Neural cell (in vitro differentiated cells): ENCODE results near the gene BPIFB6. TPM values are rescaled to one million over a fixed set of nuclear protein-coding genes. Genes with fewer than 3 reads are reported as not detected.

Experiments
- H2AFZ ChIP-seq: fragments of 200-600, 300-800 bp; sonication (generic), shearing (Covaris generic); 2 replicates; pipeline ENCODE4 v1.6.0; 2014; ENCODE audit warnings: low read depth, mild to moderate bottlenecking, antibody characterized with exemption, low read length, moderate library complexity
- H3F3A ChIP-seq: fragments of 200-600 bp; shearing (Covaris generic); 2 replicates; pipeline ENCODE4 v1.6.1; 2016; ENCODE audit warnings: mild to moderate bottlenecking, moderate library complexity, mixed read lengths, antibody characterized with exemption, low read length; ENCODE audit not compliant: insufficient read depth, poor library complexity, severe bottlenecking
- H3K27ac ChIP-seq: fragments of 200-600, 300-800 bp; sonication (generic), shearing (Covaris generic); 2 replicates; pipeline ENCODE4 v1.5.1; 2014; ENCODE audit warnings: mild to moderate bottlenecking, low read length, moderate library complexity
- H3K27me3 ChIP-seq: fragments of 300-800, 200-600 bp; sonication (generic), shearing (Covaris generic); 2 replicates; pipeline ENCODE4 v1.6.0; 2014; ENCODE audit warnings: mild to moderate bottlenecking, low read depth, low read length, moderate library complexity; ENCODE audit not compliant: insufficient read depth
- H3K36me3 ChIP-seq: fragments of 300-800, 200-600 bp; sonication (generic), shearing (Covaris generic); 2 replicates; pipeline ENCODE4 v1.5.1; 2014; ENCODE audit warnings: mild to moderate bottlenecking, antibody characterized with exemption, low read length, moderate library complexity; ENCODE audit not compliant: insufficient read depth
- H3K4me2 ChIP-seq: fragments of 300-800, 200-600 bp; sonication (generic), shearing (Covaris generic); 2 replicates; pipeline ENCODE4 v1.6.0; 2014; ENCODE audit warnings: mild to moderate bottlenecking, low read length
- H3K4me3 ChIP-seq: fragments of 300-800, 200-600 bp; sonication (generic), shearing (Covaris generic); 2 replicates; pipeline ENCODE4 v1.5.1; 2014; ENCODE audit warnings: mild to moderate bottlenecking, low read length, moderate library complexity
- H3K79me2 ChIP-seq: fragments of 200-600 bp; shearing (Covaris generic); replicated peaks from 2 replicates; pipeline ENCODE4 v1.6.0; 2014; ENCODE audit warnings: mild to moderate bottlenecking, low read length, moderate library complexity; ENCODE audit not compliant: insufficient read depth
- H3K9ac ChIP-seq: fragments of 300-800, 200-600 bp; sonication (generic), shearing (Covaris generic); 2 replicates; pipeline ENCODE4 v1.6.1; 2016; ENCODE audit warnings: mild to moderate bottlenecking, low read length, mixed read lengths
- H3K9me2 ChIP-seq: fragments of 200-600 bp; shearing (Covaris generic); 2 replicates; pipeline ENCODE4 v1.6.1; 2016; ENCODE audit warnings: mild to moderate bottlenecking, low read length, mixed read lengths; ENCODE audit not compliant: insufficient read depth
- H3K9me3 ChIP-seq: fragments of 200-600, 300-800 bp; sonication (generic), shearing (Covaris generic); 2 replicates; pipeline ENCODE4 v1.6.1; 2016; ENCODE audit warnings: mild to moderate bottlenecking, mixed run types, low read length, moderate library complexity, mixed read lengths
- H4K20me1 ChIP-seq: fragments of 200-600 bp; shearing (Covaris generic); 2 replicates; pipeline ENCODE4 v1.6.1; 2016; ENCODE audit warnings: mild to moderate bottlenecking, mixed run types; ENCODE audit not compliant: insufficient read depth
- EP300 ChIP-seq: fragments of 450-650 bp; conservative IDR thresholded peaks from 2 replicates; pipeline ENCODE4 v1.6.1; 2014; ENCODE audit warnings: antibody characterized with exemption, mild to moderate bottlenecking, moderate library complexity; ENCODE audit not compliant: poor library complexity, severe bottlenecking
- EZH2 ChIP-seq: fragments of 200-600, 300-800 bp; shearing (Covaris generic), sonication (generic); IDR thresholded peaks from 2 replicates; pipeline ENCODE4 v1.6.1; 2014; ENCODE audit warnings: antibody characterized with exemption, low read length, borderline replicate concordance, mild to moderate bottlenecking; ENCODE audit not compliant: insufficient read depth, poor library complexity, severe bottlenecking
- MXI1 ChIP-seq: fragments of 450-650 bp; conservative IDR thresholded peaks from 2 replicates; pipeline ENCODE4 v1.6.1; 2014; ENCODE audit warnings: antibody characterized with exemption, mild to moderate bottlenecking; ENCODE audit not compliant: poor library complexity, severe bottlenecking
- POLR2AphosphoS5 ChIP-seq: IDR thresholded peaks from 2 replicates; pipeline ENCODE4 v1.6.1; 2012
- RAD21 ChIP-seq: fragments of 450-650 bp; conservative IDR thresholded peaks from 2 replicates; pipeline ENCODE4 v1.6.1; 2014; ENCODE audit warnings: antibody characterized with exemption, mild to moderate bottlenecking, moderate library complexity
- SMC3 ChIP-seq: fragments of 450-650 bp; conservative IDR thresholded peaks from 2 replicates; pipeline ENCODE4 v1.6.1; 2014; ENCODE audit warnings: antibody characterized with exemption, mild to moderate bottlenecking, moderate library complexity; ENCODE audit not compliant: poor library complexity
- TAF1 ChIP-seq: IDR thresholded peaks from 2 replicates; pipeline ENCODE4 v1.6.1; 2012; ENCODE audit warnings: low read depth
- polyA plus RNA-seq: library from polyadenylated mRNA; depleted of rRNA; stranded (reverse); fragments of >200 nt; gene quantifications from 2 replicates; pipeline ENCODE4 v1.2.3, GENCODE V29; 2014
- TF ChIP-seq, protein P1 (sequence below): IDR thresholded peaks from 2 replicates; pipeline ENCODE4 v1.6.1; 2012; ENCODE audit warnings: borderline replicate concordance
- TF ChIP-seq, protein P2 (sequence below): fragments of 450-650 bp; IDR thresholded peaks from 2 replicates; pipeline ENCODE4 v1.5.1; 2014; ENCODE audit warnings: antibody characterized with exemption, mild to moderate bottlenecking, moderate library complexity; ENCODE audit not compliant: poor library complexity, severe bottlenecking

BPIFB6 gene
- polyA plus RNA-seq, 1 donor from 2014 or later = not detected

DNA sequence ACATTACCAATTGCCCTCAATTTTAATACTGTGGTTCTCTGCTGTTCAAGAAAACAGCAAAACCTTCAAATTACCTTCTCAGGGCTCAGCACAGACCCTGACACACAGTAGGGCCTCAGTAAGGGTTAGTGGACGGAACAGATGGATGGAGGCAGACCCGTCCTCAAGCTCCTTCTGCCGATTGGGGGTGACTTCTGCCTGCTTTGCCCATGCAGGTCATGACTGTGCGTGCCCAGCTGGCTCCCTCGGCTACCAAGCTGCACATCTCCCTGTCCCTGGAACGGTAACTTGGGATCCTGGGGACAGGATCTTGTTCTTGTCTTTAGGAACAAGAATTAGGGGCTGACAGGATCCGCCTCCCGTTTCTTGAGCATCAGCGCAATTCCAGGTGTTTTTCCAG is 38.2 kb downstream of the BPIFB6 start:
- Histone ChIP-seq H3K36me3 (no peaks in the 10 kb centered on the region), H2AFZ (no peak overlapping the region), H3K4me3 (no peak overlapping the region), H3K79me2 (no peaks in the 10 kb centered on the region), H3K9me2 (no peaks in the 10 kb centered on the region), H3K27ac (no peak overlapping the region), H3F3A (no peaks in the 10 kb centered on the region), H3K27me3 (no peaks in the 10 kb centered on the region), H3K9ac (no peak overlapping the region), H3K4me2 (no peak overlapping the region), H4K20me1 (no peaks in the 10 kb centered on the region), H3K9me3 (no peaks in the 10 kb centered on the region)
- TF ChIP-seq TAF1 = no peak
- no peak for TF ChIP-seq RAD21
- TF ChIP-seq, protein P1, sequence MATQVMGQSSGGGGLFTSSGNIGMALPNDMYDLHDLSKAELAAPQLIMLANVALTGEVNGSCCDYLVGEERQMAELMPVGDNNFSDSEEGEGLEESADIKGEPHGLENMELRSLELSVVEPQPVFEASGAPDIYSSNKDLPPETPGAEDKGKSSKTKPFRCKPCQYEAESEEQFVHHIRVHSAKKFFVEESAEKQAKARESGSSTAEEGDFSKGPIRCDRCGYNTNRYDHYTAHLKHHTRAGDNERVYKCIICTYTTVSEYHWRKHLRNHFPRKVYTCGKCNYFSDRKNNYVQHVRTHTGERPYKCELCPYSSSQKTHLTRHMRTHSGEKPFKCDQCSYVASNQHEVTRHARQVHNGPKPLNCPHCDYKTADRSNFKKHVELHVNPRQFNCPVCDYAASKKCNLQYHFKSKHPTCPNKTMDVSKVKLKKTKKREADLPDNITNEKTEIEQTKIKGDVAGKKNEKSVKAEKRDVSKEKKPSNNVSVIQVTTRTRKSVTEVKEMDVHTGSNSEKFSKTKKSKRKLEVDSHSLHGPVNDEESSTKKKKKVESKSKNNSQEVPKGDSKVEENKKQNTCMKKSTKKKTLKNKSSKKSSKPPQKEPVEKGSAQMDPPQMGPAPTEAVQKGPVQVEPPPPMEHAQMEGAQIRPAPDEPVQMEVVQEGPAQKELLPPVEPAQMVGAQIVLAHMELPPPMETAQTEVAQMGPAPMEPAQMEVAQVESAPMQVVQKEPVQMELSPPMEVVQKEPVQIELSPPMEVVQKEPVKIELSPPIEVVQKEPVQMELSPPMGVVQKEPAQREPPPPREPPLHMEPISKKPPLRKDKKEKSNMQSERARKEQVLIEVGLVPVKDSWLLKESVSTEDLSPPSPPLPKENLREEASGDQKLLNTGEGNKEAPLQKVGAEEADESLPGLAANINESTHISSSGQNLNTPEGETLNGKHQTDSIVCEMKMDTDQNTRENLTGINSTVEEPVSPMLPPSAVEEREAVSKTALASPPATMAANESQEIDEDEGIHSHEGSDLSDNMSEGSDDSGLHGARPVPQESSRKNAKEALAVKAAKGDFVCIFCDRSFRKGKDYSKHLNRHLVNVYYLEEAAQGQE = no peak
- no peak for TF ChIP-seq EP300
- no peak for TF ChIP-seq MXI1
- TF ChIP-seq, protein P2, sequence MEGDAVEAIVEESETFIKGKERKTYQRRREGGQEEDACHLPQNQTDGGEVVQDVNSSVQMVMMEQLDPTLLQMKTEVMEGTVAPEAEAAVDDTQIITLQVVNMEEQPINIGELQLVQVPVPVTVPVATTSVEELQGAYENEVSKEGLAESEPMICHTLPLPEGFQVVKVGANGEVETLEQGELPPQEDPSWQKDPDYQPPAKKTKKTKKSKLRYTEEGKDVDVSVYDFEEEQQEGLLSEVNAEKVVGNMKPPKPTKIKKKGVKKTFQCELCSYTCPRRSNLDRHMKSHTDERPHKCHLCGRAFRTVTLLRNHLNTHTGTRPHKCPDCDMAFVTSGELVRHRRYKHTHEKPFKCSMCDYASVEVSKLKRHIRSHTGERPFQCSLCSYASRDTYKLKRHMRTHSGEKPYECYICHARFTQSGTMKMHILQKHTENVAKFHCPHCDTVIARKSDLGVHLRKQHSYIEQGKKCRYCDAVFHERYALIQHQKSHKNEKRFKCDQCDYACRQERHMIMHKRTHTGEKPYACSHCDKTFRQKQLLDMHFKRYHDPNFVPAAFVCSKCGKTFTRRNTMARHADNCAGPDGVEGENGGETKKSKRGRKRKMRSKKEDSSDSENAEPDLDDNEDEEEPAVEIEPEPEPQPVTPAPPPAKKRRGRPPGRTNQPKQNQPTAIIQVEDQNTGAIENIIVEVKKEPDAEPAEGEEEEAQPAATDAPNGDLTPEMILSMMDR = no peak
- TF ChIP-seq EZH2 = no peak
- TF ChIP-seq POLR2AphosphoS5 = no peak

DNA sequence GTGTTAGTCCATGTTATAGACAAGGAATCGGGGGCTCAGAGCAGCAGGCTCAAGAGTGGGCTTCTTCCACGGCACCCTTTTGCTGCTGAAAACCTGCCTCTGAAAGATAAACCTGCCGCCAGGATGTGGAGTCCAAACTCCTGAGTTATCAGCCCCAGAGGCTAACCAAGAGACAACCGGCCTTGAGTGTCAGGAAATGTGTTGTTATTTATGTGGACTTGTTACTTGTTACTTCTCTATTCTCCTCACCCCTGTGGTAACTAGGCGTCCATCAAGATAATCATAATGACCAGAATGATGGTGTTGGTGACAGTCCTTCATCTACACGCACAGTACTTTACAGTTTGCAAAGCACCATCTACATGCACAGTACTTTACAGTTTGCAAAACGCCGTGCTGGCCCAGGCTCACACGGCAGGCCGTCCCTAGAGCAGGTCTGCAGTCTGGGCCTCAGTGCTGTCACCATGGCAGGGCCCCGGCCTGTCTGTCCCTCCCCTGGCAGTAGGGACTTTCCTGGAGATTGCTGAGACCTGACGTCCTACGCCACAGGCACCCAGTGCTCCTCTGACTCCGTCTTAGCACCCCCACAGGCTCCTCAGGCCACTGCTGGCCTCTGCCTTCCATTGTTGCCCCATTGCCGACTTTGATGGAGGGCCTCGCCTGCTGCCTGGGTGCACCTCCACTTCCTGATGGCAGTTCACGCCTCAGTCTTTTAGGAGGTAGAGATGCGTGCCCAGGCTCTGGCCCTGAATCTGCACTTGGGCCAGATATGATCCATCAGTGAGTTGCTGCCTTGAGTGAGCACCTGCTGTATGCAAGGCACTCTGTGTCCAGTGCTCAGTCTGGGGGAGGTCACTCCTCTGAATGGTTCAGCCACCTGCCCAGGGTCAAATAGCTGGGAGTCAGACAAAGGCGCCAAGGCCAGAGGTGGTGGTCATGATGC is 38.9 kb downstream of the BPIFB6 start:
- Histone ChIP-seq H3K27me3 (no peaks in the 10 kb centered on the region), H3K79me2 (no peaks in the 10 kb centered on the region), H2AFZ (no peak overlapping the region), H3K9me2 (no peaks in the 10 kb centered on the region), H3K9ac (no peak overlapping the region), H3K27ac (no peak overlapping the region), H3K36me3 (no peaks in the 10 kb centered on the region), H3K4me3 (no peak overlapping the region), H3K4me2 (no peak overlapping the region), H4K20me1 (no peaks in the 10 kb centered on the region), H3F3A (no peaks in the 10 kb centered on the region), H3K9me3 (no peaks in the 10 kb centered on the region)
- TF ChIP-seq RAD21 = no peak
- TF ChIP-seq, protein P1 = no peak
- TF ChIP-seq POLR2AphosphoS5 = no peak
- TF ChIP-seq MXI1 = no peak
- TF ChIP-seq EP300 = no peak
- no peak for TF ChIP-seq EZH2
- no peak for TF ChIP-seq TAF1
- no peak for TF ChIP-seq SMC3
- TF ChIP-seq, protein P2 = no peak
